ENCODE results near the gene KIF2C.
"Not testable (repeated sequence)": the region's sequence is repeated elsewhere in the genome, so short reads cannot be mapped to it uniquely, and the experiment has no call there.

KIF2C gene

DNA sequence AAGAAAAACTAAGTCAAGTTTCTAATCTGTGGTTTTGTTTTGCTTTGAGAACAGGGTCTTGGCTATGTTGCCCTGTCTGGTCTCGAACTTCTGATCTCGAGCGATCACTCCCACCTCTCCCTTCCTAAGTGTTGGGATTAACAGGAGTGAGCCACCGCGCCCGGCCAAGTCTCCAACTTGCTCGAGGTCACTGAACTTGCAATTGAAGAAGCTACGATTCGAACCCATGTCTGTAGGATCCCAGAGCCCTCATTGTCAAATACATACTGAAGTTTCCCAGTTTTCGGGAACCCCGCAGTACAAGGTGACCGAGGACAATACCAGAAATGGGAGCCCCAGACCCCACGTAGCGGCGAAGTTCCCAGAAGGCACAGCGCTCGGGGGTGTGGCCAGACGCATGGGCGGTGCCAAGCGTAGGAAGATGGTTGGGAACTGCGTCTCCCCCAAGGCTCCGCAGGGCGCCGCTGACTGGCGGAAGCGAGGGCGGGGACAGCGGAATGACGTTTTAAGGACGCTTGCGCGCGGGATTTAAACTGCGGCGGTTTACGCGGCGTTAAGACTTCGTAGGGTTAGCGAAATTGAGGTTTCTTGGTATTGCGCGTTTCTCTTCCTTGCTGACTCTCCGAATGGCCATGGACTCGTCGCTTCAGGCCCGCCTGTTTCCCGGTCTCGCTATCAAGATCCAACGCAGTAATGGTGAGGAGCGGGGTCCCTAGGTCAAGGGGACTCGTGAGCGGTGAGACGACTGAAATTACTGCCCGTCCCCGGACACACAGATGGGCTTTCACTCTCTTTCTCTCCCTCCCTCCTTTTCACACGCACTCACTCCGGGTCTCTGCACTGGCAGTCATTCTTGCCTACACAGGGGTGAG is at the start of gene KIF2C:
TSS of gene KIF2C (plus strand) at position 531 of the 872 bp plus-strand sequence. CDS start at position 627, 96 bp downstream.
- peak; percentile 96 for DNase-seq (ENCODE audit: low read depth)

DNA sequence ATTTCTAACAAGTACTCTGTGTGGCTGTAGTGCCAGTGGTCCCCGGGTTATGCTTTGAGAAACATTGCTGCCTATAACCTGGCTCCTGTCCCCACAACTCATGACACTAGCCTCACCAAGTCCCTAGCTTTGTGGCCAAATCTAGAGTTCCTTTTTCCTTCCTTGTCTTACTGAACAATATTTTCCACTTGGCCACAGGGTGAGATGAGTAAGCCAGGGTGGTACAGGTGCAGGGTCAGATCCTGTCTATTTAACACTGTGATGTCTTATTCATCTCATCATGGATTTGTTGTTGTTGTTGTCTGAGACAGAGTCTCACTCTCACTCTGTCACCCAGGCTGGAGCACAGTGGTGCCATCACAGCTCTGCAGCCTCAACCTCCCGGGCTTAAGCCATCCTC is 46.5 kb upstream of the KIF2C start:
- no peak for DNase-seq (ENCODE audit: low read depth)

DNA sequence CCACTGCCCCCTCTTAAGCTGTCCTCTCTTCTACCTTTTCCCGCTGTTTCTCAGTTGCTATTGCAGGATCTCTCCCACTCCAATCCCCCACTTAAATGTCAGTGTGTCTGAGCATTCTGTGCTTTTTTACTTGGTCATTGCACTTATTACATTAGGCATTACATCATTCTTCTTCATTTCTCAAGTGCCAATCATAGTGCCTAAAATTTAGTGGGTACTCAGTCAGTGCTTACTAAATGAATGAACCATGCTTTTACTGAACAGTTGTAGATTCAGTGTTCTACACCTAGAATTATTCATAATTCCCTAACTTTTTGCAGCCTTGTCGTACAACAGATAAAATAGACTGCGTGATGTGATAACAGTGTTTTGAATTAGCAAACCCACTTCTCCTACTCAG is 45.7 kb upstream of the KIF2C start:
- DNase-seq (ENCODE audit: low read depth) = no peak

GRCh38 chr1:44694863-44695478 is 44.7 kb upstream of the KIF2C start:
- no peak for DNase-seq (ENCODE audit: low read depth)

DNA sequence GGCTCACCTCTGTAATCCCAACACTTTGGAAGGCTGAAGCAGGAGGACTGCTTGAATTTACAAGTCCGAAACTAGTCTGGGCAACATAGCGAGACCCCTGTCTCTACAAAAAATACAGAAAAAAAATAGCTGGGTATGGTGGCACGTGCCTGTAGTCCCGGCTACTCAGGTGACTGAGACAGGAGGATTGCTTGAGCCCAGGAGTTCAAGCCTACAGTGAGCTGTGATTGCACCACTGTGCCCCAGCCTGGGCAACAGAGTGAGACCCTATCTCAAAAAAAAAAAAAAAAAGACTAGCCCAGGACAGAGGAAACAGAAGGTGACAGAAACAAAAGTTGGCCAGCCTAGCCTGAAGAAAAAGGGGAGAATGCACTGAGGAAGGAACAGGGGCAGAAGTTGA is 44.0 kb upstream of the KIF2C start:
- no peak for DNase-seq (ENCODE audit: low read depth)

DNA sequence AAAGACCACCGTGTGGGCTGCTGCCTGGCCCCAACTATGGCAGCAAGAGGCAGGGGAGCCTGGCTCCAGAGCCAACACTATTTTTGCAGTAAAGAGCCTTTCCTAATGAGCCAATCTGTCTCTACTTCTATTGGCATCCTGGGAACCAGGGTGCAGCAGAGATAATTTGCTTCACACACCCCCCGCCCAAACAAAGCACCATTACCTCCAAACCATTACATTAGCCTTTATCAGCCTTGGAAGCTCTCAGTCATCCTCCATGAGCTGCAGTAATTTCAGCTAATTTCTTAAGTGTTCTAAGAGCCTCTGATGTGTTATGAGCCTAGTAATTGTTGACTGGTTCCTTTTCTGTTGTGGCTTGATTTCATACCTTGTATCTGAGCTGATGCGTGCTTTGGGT is 43.5 kb upstream of the KIF2C start:
- DNase-seq (ENCODE audit: low read depth) = no peak

GRCh38 chr1:44696789-44697345 is 42.8 kb upstream of the KIF2C start:
- no peak for DNase-seq (ENCODE audit: low read depth)

GRCh38 chr1:44698138-44698537 is 41.5 kb upstream of the KIF2C start:
- DNase-seq (ENCODE audit: low read depth) = no peak

GRCh38 chr1:44699375-44699774 is 40.3 kb upstream of the KIF2C start:
- not testable (repeated sequence) for DNase-seq (ENCODE audit: low read depth)

DNA sequence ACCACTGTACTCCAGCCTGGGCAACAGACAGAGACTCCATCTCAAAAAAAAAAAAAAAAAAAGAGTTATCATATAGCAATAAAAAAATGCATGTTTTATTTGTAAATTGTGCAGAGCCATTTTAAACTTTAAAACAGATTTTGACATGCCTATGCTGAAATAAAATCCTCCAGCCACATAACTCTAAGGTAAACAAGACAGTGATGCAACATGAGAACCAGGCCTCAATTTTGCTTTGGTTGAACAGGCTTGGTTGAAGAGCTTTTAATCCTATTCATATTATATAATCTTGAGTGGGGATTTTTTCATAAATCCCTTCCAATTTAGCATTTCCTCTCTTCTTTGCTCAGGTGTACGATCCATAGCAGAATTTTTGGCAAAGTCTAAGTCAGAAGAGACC is 39.1 kb upstream of the KIF2C start:
- no peak for DNase-seq (ENCODE audit: low read depth)

DNA sequence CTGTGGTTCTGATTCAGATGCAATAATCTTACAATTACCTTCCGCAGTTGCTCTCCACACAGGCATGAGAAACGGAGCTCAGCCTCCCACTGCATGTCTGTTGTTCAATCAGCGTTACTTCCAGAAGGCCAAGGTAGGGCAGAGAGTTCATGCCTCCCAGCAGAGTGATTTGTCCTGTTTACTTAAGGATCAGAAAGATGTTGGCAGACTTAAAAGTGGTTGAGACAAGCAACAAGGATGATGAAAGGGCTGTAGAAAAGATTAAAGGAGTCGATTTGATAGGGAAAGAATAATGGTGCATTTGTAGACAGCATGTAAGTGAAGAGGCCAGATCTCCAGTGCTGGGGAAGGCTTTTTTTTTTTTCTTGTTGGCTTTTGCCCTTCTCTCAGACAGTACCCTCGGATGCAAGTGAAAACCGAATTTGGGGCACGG is 38.5 kb upstream of the KIF2C start:
- DNase-seq (ENCODE audit: low read depth) = no peak

GRCh38 chr1:44705470-44705869 is 34.2 kb upstream of the KIF2C start:
- no peak for DNase-seq (ENCODE audit: low read depth)

- no peak for DNase-seq (ENCODE audit: low read depth)
These were observed 33.7 kb upstream of the KIF2C start for GRCh38 chr1:44705938-44706337.

DNA sequence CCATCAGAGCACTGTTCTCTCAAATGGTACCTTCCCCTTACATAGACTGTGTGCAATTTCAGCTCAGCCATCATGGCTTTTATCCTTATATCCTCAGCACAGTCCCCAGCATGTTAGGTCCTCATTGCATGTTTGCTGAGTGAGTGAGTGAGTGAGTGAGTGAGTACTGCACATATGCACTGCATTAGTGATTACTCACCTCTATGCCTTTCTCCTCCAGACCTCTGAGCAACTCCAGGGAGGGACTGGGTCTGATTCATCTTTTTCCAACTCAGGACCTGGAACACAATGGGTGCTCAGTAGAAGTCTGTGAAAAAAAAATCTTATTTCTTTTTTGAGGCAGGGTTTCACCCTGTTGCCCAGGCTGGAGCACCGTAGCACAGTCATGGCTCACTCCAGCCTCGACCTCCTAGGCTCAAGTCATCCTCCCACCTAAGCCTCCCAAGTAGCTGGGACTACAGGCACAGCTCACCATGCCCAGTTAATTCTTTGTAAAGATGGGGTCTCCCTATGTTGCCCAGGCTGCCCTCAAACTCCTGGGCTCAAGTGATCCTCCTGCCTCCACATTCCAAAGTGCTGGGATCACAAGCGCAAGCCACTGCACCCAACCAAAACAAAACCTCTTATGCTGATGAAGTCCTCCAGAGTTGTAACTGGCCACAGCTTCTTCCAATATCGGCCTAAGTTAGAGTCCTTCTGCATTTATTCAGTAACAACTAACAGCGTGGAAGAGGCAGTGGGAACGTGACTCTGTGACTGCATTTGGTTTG is 32.3 kb upstream of the KIF2C start:
- peak; percentile 81 for DNase-seq (ENCODE audit: low read depth)

DNA sequence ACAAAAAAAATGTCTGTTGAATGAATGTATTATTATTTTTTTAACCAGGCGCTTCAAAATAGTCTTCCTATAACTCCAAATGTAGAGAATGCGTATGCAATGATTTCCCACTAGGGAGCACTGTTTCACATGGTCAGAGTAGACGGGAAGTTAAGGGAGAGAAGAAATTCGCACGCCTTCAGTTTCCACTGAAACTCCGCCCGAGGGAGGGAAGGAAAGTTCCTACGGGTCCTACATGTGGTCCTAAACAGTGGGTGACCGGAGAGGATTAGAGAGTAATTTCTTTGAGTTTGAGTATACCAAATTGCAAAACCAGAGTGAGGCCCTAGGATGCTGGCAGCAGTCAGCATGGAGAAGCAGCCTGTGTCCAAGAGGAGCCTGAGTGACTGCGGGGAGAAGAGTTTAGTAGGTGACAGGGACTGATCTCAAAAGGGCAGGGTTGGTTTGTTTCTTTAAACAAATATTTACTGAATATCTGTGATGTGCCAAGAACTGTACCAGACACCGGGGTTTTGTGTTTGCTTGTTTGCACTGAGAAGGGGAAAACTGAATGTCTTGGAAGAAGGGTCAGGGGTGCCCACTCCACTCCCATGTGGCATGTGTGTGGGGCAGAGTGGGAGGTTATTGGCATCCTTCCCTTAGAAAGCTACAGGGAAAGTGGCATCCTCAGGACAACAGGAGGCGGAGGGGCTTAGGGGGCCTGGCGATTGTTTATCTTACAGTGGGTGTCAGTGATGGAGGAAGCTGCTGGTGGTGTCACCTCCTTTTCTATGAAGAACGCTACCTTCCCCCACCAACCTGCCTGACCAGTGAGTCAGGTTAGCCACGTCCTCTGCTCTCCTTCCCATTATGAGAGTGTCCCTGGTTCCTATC is 31.4 kb upstream of the KIF2C start:
- peak; percentile 27 for DNase-seq (ENCODE audit: low read depth)

- no peak for DNase-seq (ENCODE audit: low read depth)
These were observed 26.3 kb upstream of the KIF2C start for GRCh38 chr1:44713321-44713781.

GRCh38 chr1:44714532-44714931 is 25.1 kb upstream of the KIF2C start:
- no peak for DNase-seq (ENCODE audit: low read depth)

DNA sequence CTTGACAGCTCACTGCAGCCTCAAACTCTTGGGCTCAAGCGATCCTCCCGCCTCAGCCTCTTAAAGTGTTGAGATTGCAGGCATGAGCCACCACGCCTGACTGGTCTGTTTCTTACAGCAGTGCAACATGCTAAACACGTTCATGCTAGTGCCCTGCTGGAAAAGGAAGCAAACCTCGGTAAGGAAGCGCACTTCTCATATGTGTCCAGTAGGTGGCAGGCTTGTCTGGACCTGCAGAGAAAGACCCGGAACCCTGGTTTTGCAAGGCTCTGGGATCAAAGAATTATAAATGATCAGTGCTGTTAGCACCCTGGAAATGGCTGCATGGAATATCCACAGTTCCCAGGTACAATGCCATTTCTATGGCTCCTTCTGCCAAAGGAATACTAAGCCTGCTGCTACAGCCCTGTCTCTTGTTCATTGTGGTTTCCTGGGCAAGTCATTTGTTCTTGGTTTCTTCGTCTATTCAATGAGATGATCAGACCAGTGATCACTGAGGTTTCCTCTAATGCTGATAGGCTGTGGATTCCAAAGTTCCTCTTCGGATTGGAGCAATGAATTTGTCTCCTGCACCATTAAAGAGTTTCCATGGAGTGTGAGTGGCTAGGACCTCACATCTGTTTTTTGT is 24.6 kb upstream of the KIF2C start:
- peak; percentile 58 for DNase-seq (ENCODE audit: low read depth)

DNA sequence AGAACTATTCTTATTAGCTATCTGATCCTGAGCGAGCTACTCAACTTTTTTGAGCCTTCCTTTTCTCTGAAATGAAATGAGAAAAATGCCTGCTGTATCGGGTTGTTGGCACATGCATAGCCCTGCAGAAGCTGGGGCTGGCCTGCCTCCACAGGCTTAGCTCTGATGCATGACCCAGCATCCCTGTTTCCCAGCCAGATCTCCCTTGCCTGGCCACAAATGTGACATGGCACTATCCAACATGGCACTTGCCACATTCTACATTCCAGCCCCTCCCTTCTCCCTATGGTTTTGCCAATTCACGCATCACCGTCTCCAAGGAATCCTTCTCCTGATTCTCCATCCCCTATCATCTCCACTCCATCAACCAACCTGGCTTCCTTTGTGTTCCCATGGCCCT is 22.5 kb upstream of the KIF2C start:
- DNase-seq (ENCODE audit: low read depth) = no peak

- DNase-seq (ENCODE audit: low read depth) = no peak
These were observed 22.0 kb upstream of the KIF2C start for GRCh38 chr1:44717653-44718052.

GRCh38 chr1:44718091-44718490 is 21.5 kb upstream of the KIF2C start:
- no peak for DNase-seq (ENCODE audit: low read depth)

Measured in HS-27A (cell line).